ENCODE measurements around the gene HOXB5.

GRCh38 chr17:48615047-48615962, 21.7 kb upstream of the HOXB5 start, which contains the start of gene HOXB8:
- TF ChIP-seq CTCF (conservative IDR thresholded peaks at IDR 0.05; ENCODE audit: low read depth, low read length) (no peak), EZH2 (IDR thresholded peaks at IDR 0.05; ENCODE audit: borderline replicate concordance, low read depth, low read length, poor library complexity, severe bottlenecking) (no peak)
